Measurements from ENCODE around the gene SENP6.

- TF ChIP-seq GATA2 (IDR thresholded peaks at IDR 0.05; ENCODE audit: low read depth, low read length) (no peak), GATA3 (IDR thresholded peaks at IDR 0.05; ENCODE audit: low read depth, low read length) (no peak)
These were observed 21.7 kb upstream of the SENP6 start for GRCh38 chr6:75579951-75580350.
